NCI-H187 (cell line): Measurements from ENCODE around the gene KPNA4.
A peak's percentile ranks its signal among the peaks of the same experiment; 100 is the strongest.

ENCODE experiments used
- DNase-seq, 2 experiments: peaks; one replicate each; lab custom pipeline; 2025; lab: John Stamatoyannopoulos, UW

Gene KPNA4

GRCh38 chr3:160450846-160451245 is 114.5 kb downstream of the KPNA4 start:
- DNase-seq, result no peak

GRCh38 chr3:160449636-160450598 is 115.5 kb downstream of the KPNA4 start, which contains the start of gene TRIM59:
Gene TRIM59 (minus strand): TSS chr3:160449786. CDS start chr3:160439183, 10,603 bp downstream.
- DNase-seq, result peak; percentile 43 to 63

DNA sequence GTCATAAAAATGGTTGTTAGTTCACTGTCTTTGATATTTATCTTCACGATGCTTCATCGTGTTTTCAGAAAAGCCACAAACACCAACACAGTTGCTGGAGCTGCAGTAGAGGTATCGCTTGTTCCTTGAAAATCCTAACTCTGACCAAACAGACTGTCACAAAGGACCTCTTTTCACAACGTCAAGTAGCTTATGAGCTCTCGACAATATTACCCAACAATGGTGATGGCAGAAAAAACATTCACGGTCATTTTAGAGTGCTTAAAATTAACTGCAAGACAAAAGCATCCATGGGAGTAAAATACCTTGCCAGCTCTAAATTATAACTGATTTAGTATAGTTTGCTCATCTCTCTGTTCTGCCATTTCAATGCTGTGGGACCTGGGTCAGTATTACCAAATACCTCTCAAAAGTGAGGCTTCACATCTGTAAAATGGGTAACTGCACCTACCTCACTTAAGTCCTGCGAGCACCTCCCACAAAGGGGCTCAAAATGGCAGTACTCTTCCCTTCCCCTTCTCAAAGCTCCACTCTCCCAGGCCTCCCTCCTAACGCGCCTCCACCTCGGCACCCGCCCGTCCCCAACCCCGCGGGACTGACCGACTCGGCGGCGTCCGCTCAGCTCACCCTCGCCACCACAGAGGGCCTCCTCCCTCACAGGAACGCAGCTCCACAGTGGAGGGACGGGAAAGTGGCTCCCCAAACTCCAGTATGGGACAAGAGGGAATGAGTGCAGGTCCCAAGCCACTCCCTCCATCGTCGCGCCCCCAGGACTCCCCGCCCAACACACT is 116.3 kb downstream of the KPNA4 start:
- DNase-seq, result no peak

GRCh38 chr3:160447544-160447943 is 117.8 kb downstream of the KPNA4 start:
- DNase-seq, result no peak

- DNase-seq, result no peak
Measured at GRCh38 chr3:160446522-160447056, 118.8 kb downstream of the KPNA4 start.

DNA sequence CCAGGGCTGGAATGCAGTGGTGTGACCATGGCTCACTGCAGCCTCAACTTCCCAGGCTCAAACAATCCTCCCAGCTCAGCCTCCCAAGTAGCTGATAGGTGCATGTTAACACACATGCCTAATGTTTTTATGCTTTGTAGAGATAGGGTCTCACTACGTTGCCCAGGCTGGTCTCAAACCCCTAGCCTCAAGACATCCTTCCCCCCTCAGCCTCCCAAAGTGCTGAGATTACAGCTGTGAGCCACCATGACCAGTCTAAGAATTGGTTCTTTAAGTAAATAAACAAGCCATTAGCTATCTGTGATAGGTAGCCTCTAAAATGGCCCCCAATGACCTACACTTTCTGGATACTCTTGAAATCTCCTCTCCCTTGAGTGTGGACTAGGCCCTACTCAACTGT is 119.5 kb downstream of the KPNA4 start:
- no peak for DNase-seq
